ENCODE data around the gene E2F3. TPM values are rescaled to one million over a fixed set of nuclear protein-coding genes. Genes with fewer than 3 reads are reported as not detected.

The E2F3 gene
- total RNA-seq, 1 experiment from 2014 or later = 30.2 TPM

GRCh38 chr6:20433321-20433720 lies 31.6 kb downstream of the E2F3 start:
- H3K9me3 Mint-ChIP-seq = peaks cover 13% of the 10 kb centered on the region; the same call in 1 of the 2 replicates
- ChIA-PET CTCF (no interaction called here), POLR2A (no interaction called here)
- H3K4me1 Mint-ChIP-seq = peaks cover 19% of the 10 kb centered on the region
- no peak overlapping the region for H3K27ac Mint-ChIP-seq
- ATAC-seq (no peak), DNase-seq (ENCODE audit: low spot score) (no peak)
- H3K36me3 Mint-ChIP-seq = peaks cover 44% of the 10 kb centered on the region
- TF ChIP-seq FOXK1 (CRISPR knock-in tag; IDR thresholded peaks at IDR 0.05) = no peak
- no peak for TF ChIP-seq ZNF121 (CRISPR knock-in tag; IDR thresholded peaks at IDR 0.05)
- no peak for TF ChIP-seq FOXJ3 (CRISPR knock-in tag; IDR thresholded peaks at IDR 0.05; ENCODE audit: borderline replicate concordance)
- TF ChIP-seq JUN (CRISPR knock-in tag; IDR thresholded peaks at IDR 0.05) = no peak
- no peak for TF ChIP-seq ZNF232 (CRISPR knock-in tag; IDR thresholded peaks at IDR 0.05)
- TF ChIP-seq ATF6 (CRISPR knock-in tag; IDR thresholded peaks at IDR 0.05) = no peak
- no peak for TF ChIP-seq NR2C2 (CRISPR knock-in tag; IDR thresholded peaks at IDR 0.05)
- no peak for TF ChIP-seq ZNF532 (CRISPR knock-in tag; IDR thresholded peaks at IDR 0.05; ENCODE audit: borderline replicate concordance)
- no peak for TF ChIP-seq HMGXB4 (CRISPR knock-in tag; IDR thresholded peaks at IDR 0.05)
- no peak for TF ChIP-seq CREM (CRISPR knock-in tag; IDR thresholded peaks at IDR 0.05)
- TF ChIP-seq GABPB1 (CRISPR knock-in tag; IDR thresholded peaks at IDR 0.05) = no peak
- no peak for TF ChIP-seq ZNF416 (CRISPR knock-in tag; IDR thresholded peaks at IDR 0.05)
- no peak for TF ChIP-seq NFATC4 (CRISPR knock-in tag; IDR thresholded peaks at IDR 0.05)
- H3K27me3 Mint-ChIP-seq (ENCODE audit: low read depth) = no peaks in the 10 kb centered on the region
- no peak overlapping the region for H3K4me3 Mint-ChIP-seq

GRCh38 chr6:20433929-20434328 lies 32.2 kb downstream of the E2F3 start:
- no peak for DNase-seq (ENCODE audit: low spot score)
- ChIA-PET CTCF (no interaction called here), POLR2A (no interaction called here)
- Mint-ChIP-seq H3K9me3 (peaks cover 13% of the 10 kb centered on the region; the same call in 1 of the 2 replicates), H3K27ac (peak overlapping the region; percentile 84), H3K27me3 (ENCODE audit: low read depth) (no peaks in the 10 kb centered on the region), H3K4me1 (peaks cover 23% of the 10 kb centered on the region), H3K4me3 (no peak overlapping the region), H3K36me3 (peaks cover 44% of the 10 kb centered on the region)
- ATAC-seq = no peak
- TF ChIP-seq ZNF281 (CRISPR knock-in tag; IDR thresholded peaks at IDR 0.05) = no peak
- TF ChIP-seq ERG (CRISPR knock-in tag; IDR thresholded peaks at IDR 0.05) = no peak
- no peak for TF ChIP-seq TEAD4 (CRISPR knock-in tag; IDR thresholded peaks at IDR 0.05)
- TF ChIP-seq ZNF317 (CRISPR knock-in tag; IDR thresholded peaks at IDR 0.05; ENCODE audit: borderline replicate concordance, low read depth) = no peak
- no peak for TF ChIP-seq CBFB (CRISPR knock-in tag; IDR thresholded peaks at IDR 0.05; ENCODE audit: low read depth)
- no peak for TF ChIP-seq ATF1 (CRISPR knock-in tag; IDR thresholded peaks at IDR 0.05)
- no peak for TF ChIP-seq FOXP4 (CRISPR knock-in tag; IDR thresholded peaks at IDR 0.05)
- no peak for TF ChIP-seq FOXJ3 (CRISPR knock-in tag; IDR thresholded peaks at IDR 0.05; ENCODE audit: borderline replicate concordance)
- TF ChIP-seq FOXK1 (CRISPR knock-in tag; IDR thresholded peaks at IDR 0.05) = no peak
- no peak for TF ChIP-seq USF1 (CRISPR knock-in tag; IDR thresholded peaks at IDR 0.05)
- no peak for TF ChIP-seq CREM (CRISPR knock-in tag; IDR thresholded peaks at IDR 0.05)

All from WTC11 (cell line).